Measurements from ENCODE around the gene GLP2R. TPM values are rescaled to one million over a fixed set of nuclear protein-coding genes. Genes with fewer than 3 reads are reported as not detected.

Gene GLP2R
- total RNA-seq, 1 donor from 2014 or later = 0.92 TPM

DNA sequence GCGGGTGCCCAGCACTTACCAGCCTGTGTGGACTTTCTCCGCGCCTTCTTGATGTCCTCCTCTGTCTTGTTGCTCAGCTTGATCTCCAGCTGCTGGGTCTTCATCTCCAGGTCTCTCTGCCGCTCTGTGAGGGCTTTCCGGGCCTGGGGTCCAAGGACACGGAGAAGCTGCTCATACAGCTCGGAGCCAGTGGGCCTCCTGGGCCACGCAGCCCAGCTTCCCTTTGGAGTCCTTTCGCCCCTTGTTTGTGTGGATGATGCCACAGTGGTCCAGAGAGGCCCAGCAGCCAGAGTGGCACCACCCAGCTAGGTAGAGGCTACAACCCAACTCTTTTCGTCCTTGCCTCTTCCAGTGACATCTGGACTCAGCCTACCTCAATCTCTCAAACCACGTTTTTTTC is 99.7 kb downstream of the GLP2R start:
- no peak for DNase-seq

DNA sequence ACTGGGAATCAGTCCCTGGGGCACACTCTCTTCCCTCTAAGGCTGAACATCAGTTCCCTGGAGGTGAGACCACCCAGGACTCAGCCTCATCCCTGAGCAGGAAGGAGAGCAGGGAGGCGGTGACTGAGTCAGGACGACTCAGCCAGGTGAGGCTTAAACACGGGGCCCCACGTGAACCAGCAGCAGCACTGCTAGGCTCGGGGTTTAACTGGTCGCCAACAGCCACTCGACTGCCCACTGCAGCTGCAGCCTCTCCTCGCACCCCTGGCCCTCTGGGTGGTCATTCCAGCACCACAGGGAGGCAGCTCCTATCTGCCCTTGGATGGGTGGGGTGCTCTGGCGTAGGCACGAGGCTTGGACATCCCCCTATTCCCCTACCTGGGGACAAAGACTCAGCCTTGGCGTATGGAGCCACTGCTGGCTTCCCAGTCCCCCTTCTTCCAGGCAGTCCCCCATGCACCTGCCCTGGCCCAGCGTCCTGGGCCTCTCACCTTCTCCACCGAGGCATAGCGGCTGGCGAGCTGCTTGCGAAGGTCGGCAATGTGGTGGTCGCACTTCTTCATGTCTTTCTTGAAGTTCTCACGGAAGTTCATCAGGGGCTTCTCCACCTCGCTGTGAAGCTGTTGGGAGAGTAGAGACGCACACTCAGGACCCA is 100.6 kb downstream of the GLP2R start:
- no peak for DNase-seq

DNA sequence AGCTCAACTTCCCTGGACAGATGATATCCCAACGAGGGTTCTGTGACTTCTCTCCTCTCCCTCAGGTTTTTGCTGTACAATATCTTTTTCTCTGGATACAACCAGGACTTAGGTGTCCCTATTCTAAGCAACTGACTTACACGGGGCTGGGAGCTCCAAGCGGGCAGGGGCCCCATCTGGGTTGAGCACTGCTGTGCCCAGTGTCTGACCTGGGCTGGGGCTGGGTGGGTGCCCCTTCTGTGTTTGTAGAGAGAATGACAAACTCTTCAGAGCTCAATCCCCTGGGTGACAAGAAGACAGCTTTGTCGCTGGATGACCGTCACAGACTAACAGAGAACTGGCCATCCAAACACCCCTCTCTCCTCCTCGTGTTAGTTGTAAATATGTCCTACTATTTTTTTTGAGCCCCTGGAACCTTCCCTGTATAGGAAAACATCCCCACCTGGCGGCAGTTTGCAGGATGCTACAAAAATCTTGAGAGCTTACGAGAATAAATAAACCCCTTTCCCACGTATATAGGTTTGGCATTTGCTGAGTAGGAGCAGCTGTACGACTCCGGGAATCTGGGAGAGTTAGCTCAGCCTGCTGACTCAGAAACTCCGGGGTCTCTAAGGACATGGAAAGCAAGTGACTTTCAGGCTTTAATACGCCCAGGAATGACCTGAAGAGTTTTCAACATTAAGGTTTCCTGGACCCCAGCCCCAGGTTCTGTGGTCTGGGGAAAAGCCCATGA is 103.0 kb downstream of the GLP2R start:
- peak; percentile 94 for DNase-seq

DNA sequence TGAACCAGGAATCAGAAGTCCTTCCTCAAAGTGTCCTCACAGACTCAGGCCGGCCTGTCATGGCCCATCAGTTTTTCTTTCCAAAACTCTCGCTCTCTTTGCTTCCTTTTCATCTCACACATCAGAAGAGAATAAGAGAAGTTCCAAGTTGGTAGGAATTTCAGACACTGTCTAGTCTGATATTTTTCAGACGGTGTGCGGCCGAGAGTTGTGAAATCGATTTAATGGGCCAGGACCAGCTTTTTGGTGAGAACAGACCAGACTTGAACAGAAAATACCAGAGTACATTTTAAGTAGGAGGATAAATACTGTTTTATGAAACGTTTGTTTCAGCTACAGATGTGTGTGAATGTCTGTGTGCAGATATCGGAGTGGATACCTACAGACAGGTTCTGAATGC is 104.1 kb downstream of the GLP2R start:
- DNase-seq = no peak

DNA sequence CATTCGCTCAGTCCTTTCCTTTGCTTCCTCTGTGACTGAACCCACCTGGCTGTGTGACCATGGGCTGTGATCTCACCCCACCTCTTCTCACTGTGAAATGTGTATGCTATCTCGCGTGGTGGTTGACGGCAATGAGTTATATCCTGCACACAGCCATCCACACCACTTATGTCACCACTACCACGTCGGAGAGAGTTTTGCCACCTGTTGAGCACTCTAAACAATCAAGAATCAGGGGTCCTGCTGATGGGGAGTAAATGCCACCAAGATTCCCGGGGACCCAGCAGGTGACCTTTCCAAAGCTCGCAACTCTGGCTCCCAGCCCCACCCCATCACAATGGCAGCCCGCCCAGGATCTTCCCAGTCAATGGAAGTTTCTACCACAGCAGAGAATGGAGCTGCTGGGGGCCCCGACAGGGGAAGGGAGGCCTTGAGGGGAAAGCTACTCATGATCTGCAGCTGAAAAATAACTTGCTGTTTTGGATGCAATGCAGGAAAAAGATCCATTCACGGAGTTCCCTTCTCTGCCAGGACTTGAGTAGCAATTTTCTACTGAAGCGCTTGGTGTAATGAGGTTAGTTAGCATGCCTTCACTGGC is 105.5 kb downstream of the GLP2R start:
- peak; percentile 43 for DNase-seq

DNA sequence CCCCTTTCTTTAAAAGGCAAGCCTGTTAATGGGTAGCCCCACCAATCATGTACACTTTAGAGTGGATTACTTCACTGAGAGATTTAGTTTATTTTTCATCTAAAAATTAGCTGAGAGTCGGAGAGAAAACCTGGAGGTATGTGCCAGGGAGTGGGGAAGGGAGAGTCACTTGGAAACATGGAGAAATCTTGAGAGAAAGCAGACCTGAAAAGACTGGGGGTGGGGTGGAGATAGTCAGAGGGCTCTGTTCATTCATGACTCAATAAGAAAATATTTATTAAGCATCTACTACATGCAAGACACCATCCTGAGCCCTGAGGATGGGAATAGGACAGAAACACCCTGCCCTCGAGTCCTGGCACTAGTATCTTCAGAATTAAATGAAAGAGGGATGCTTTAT is 106.8 kb downstream of the GLP2R start:
- no peak for DNase-seq

DNA sequence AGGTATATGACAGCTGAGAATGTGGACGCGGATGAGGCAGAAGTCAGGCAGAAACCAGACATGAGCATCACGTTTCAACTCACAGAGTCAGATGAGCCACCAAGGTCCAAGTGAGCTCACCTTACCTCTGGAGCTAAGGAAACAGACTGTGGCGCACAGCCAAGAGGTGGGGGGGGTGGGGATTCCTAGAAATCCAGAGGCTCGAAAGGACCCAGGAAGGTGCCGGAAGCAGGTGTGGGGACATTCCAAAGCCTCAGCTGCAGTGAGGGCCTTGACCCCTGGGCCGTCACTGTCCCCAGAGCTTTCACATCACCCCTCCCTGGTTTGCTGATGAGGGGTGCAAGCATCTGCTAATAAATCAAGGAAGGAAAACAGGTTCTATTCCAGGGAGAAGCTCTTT is 108.6 kb downstream of the GLP2R start:
- no peak for DNase-seq

DNA sequence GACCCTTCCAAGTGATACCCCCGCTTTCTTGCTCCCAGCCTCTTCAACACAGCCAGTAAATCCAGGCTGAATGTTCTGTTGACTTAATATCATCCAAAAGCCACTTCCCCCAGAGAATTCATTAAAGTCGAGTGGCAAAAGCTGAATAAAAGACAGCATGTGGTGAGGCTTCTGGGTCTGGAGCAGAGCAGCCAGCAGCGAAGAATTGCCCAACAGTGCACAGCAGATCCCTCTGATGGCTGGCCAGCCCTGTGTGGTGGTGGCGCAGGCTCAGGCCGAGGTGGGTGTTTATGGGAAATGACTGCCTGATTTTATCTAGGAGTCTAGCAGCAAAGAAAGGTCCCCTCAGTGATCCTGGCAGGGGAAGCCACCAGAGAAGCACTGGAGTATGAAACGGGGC is 109.7 kb downstream of the GLP2R start:
- no peak for DNase-seq

DNA sequence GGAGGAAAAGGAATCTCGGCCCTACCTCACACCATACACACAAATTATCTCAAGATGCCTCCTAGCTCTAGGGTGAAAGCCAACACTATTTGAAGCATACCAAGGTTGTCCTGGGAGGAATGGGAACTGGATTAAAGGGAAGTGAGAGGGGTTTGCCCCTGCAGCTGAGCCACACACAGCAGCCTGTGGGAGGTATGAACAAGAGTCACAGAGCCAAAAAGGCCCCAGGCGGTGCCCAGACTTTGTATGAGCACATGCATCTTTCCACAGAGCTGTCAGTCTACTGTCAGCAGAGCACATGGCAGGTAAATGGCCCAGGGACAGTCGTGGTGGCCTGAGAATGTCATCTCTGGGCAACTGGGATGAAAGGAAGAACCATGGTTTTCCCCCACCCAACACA is 110.4 kb downstream of the GLP2R start:
- no peak for DNase-seq

DNA sequence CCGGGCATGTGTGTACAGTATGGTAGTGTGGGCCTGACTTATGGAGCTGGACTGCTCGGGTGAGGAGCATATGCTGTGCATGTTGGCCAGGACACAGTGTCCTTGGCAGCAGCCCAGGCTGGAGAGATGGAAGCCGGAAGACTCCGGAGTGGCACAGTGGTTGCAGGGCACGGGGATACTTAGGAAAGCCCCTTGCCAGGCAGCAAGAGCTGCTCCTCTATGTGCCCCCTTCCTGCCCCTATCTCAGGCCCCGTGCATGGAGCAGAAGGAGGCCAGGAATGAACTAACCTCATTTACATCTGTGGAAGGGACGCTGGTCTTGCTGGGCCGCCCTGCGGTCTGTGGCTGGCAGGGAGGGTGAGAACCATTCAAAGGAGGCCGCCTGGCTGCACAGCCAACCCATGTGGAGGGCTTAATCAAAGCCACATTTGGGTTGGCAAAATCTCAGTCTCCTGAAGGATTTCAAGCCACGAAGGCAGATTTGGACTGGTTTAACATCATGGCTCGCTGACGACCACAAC is 111.6 kb downstream of the GLP2R start:
- peak; percentile 80 for DNase-seq

DNA sequence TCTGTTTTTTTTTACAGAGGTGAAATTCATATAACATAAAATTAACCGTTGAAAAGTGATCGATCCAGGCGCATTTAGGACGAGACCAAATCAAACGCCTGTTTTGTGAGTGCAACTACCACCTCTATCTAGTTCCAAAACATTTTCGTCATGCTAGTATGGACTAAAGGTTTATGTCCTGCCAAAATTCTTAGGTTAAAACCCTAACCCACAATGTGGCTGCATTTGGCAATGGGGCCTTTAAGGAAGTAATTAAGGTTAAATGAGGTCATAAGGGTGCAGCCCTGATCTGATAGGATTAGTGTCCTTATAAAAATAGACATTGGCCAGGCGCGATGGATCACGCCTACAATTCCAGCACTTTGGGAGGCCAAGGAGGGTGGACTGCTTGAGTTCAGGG is 112.2 kb downstream of the GLP2R start:
- DNase-seq = no peak

DNA sequence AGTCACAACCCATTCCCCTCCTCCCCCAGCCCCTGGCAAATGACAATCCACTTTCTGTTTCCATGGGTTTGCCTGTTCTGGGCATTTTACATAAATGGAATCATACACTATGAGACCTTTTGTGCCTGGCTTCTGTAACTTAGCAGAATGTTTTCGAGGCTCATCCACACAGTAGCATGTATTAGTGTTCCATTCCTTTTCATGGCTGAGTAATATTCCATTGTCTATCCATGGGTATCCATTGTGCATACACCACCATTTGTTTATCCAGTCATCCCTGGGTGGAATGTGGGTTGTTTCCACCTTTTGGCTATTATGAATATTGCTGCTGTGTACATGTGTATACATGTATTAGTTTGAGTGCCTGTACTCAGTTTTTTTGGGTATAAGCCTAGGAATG is 113.0 kb downstream of the GLP2R start:
- no peak for DNase-seq

DNA sequence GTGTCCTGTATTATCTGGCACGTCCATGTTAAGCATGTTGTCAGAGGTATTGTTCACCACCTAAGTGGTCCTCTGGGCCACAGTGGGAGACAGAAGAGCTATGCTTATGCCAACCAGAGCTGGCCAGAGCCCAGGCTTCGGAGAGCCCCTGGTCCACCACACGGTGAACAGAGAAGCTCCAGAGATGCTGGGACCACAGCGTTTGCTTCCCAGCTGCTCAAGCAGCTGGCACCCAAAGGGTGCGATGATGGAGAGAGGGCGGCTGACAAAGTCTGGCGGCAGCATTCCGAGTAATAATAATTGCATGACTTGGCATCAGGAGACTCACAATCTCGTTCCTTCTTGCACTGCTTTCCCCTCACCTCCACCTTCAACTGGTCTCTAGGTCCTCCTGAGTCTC is 115.1 kb downstream of the GLP2R start:
- DNase-seq = peak; percentile 66

DNA sequence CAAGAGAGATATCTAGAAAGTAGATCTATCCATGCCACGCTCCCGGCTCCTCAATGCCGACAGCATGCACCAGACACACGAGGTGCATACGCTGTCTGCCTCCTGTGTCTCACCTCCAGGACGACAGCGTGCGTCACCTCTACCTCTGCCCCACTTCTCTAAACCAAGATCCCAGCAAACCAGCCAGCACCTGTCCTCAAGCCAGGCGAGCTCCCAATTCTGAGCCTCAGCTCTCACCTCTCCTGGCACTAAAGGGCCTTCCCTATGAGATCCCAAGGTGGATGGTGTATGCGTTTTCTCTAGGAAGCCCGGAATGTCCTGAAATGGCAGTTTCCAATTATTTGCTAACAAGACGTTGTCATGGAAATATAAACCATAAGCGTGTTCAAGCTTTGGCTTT is 115.6 kb downstream of the GLP2R start:
- no peak for DNase-seq

Other genes with a start within 250 kb of the GLP2R start
- not detected for gene CFAP52, start 249.3 kb upstream of the GLP2R start, total RNA-seq
- 1.0 TPM for gene USP43, start 180.4 kb upstream of the GLP2R start, total RNA-seq
- 115 TPM for gene DHRS7C, start 34.3 kb upstream of the GLP2R start, total RNA-seq
- not detected for gene GSG1L2, start 3.8 kb upstream of the GLP2R start, total RNA-seq
- not detected for gene RCVRN, start 79.3 kb downstream of the GLP2R start, total RNA-seq